H9 (cell line): ENCODE data around the gene B4GALNT4. TPM values are rescaled to one million over a fixed set of nuclear protein-coding genes. Genes with fewer than 3 reads are reported as not detected.
A peak's percentile ranks its signal among the peaks of the same experiment; 100 is the strongest.

Experiments
- DNase-seq: peaks from one replicate; pipeline ENCODE4 v3.0.0-alpha.2; 2017
- H2AFZ ChIP-seq: one replicate; pipeline ENCODE4 v1.6.1; 2013; ENCODE audit warnings: mild to moderate bottlenecking, low read length, control low read depth, moderate library complexity
- H2AK5ac ChIP-seq: 2 replicates; pipeline ENCODE4 v1.6.1; 2013; ENCODE audit warnings: low read length, control low read depth, mixed read lengths; ENCODE audit not compliant: insufficient read length
- H2BK120ac ChIP-seq: one replicate; pipeline ENCODE4 v1.6.1; 2013; ENCODE audit warnings: low read depth, mild to moderate bottlenecking, low read length, control low read depth, inconsistent platforms; ENCODE audit not compliant: poor library complexity, severe bottlenecking
- H2BK12ac ChIP-seq: 2 replicates; pipeline ENCODE4 v1.6.1; 2013; ENCODE audit warnings: low read length, control low read depth, mixed read lengths, low read depth; ENCODE audit not compliant: insufficient read length
- H2BK15ac ChIP-seq: 2 replicates; pipeline ENCODE4 v1.6.1; 2013; ENCODE audit warnings: low read depth, low read length, control low read depth
- H2BK20ac ChIP-seq: one replicate; pipeline ENCODE4 v1.6.1; 2013; ENCODE audit warnings: low read depth, mild to moderate bottlenecking, low read length, control low read depth, inconsistent platforms; ENCODE audit not compliant: poor library complexity, severe bottlenecking
- H2BK5ac ChIP-seq: 2 replicates; pipeline ENCODE4 v1.6.1; 2013; ENCODE audit warnings: low read length, control low read depth, mixed read lengths; ENCODE audit not compliant: insufficient read length
- H3K14ac ChIP-seq: 2 replicates; pipeline ENCODE4 v1.6.1; 2013; ENCODE audit warnings: low read length, control low read depth; ENCODE audit not compliant: insufficient read depth
- H3K18ac ChIP-seq: 2 replicates; pipeline ENCODE4 v1.6.1; 2013; ENCODE audit warnings: low read depth, mild to moderate bottlenecking, mixed read lengths, low read length, control low read depth; ENCODE audit not compliant: insufficient read length
- H3K23ac ChIP-seq: 2 replicates; pipeline ENCODE4 v1.6.1; 2013; ENCODE audit warnings: low read length, control low read depth, mixed read lengths, low read depth; ENCODE audit not compliant: insufficient read length
- H3K23me2 ChIP-seq: 2 replicates; pipeline ENCODE4 v1.6.1; 2013; ENCODE audit warnings: low read depth, mild to moderate bottlenecking, mixed read lengths, low read length, control low read depth; ENCODE audit not compliant: insufficient read length, poor library complexity, severe bottlenecking
- H3K27ac ChIP-seq: 2 replicates; pipeline ENCODE4 v1.5.1; 2013; ENCODE audit warnings: low read length, control low read depth, mixed read lengths, low read depth; ENCODE audit not compliant: insufficient read length
- H3K27me3 ChIP-seq: 2 replicates; pipeline ENCODE4 v1.6.1; 2013; ENCODE audit warnings: low read length, control low read depth, inconsistent platforms; ENCODE audit not compliant: insufficient read depth
- H3K4ac ChIP-seq: 2 replicates; pipeline ENCODE4 v1.6.1; 2013; ENCODE audit warnings: low read depth, mild to moderate bottlenecking, control low read depth, inconsistent platforms, low read length, moderate library complexity
- H3K4me1 ChIP-seq: 2 replicates; pipeline ENCODE4 v1.6.1; 2013; ENCODE audit warnings: low read length, control low read depth, inconsistent platforms; ENCODE audit not compliant: insufficient read depth
- H3K4me2 ChIP-seq: 2 replicates; pipeline ENCODE4 v1.6.1; 2013; ENCODE audit warnings: low read length, control low read depth, mixed read lengths; ENCODE audit not compliant: insufficient read length, insufficient read depth
- H3K56ac ChIP-seq: 2 replicates; pipeline ENCODE4 v1.6.1; 2013; ENCODE audit warnings: low read depth, mild to moderate bottlenecking, mixed read lengths, low read length, control low read depth; ENCODE audit not compliant: insufficient read length
- H3K79me1 ChIP-seq: 2 replicates; pipeline ENCODE4 v1.6.1; 2013; ENCODE audit warnings: low read depth, mild to moderate bottlenecking, moderate library complexity, low read length, control low read depth, inconsistent platforms; ENCODE audit not compliant: insufficient read depth, poor library complexity, severe bottlenecking
- H3K79me2 ChIP-seq: 2 replicates; pipeline ENCODE4 v1.6.1; 2013; ENCODE audit warnings: low read length, control low read depth, inconsistent platforms; ENCODE audit not compliant: insufficient read depth
- H3K9ac ChIP-seq: 2 replicates; pipeline ENCODE4 v1.6.1; 2013; ENCODE audit warnings: low read length, control low read depth, mixed read lengths; ENCODE audit not compliant: insufficient read length; ENCODE audit errors: extremely low read depth
- H3K9me3 ChIP-seq: one replicate; pipeline ENCODE4 v1.6.1; 2013; ENCODE audit warnings: low read depth, low read length, inconsistent platforms; ENCODE audit not compliant: control insufficient read depth
- H3T11ph ChIP-seq: one replicate; pipeline ENCODE4 v1.6.1; 2013; ENCODE audit warnings: mild to moderate bottlenecking, low read length, control low read depth, inconsistent platforms
- H4K20me1 ChIP-seq: one replicate; pipeline ENCODE4 v1.6.1; 2013; ENCODE audit not compliant: control insufficient read depth, insufficient read length, insufficient read depth
- H4K5ac ChIP-seq: 2 replicates; pipeline ENCODE4 v1.6.1; 2013; ENCODE audit warnings: low read depth, mild to moderate bottlenecking, mixed read lengths, low read length, control low read depth; ENCODE audit not compliant: insufficient read length
- H4K8ac ChIP-seq: replicated peaks from 2 replicates; pipeline ENCODE4 v1.6.1; 2013; ENCODE audit warnings: low read length, control low read depth, mixed read lengths, low read depth; ENCODE audit not compliant: insufficient read length
- H4K91ac ChIP-seq: 2 replicates; pipeline ENCODE4 v1.6.1; 2013; ENCODE audit warnings: low read depth, mild to moderate bottlenecking, moderate library complexity, mixed read lengths, low read length, control low read depth; ENCODE audit not compliant: insufficient read length
- H3K27ac Mint-ChIP-seq, 3 experiments: 2 replicates in 2 of 3; 3 replicates in 1 of 3; pipeline ENCODE4 v1.8.0; 2020 to 2021; ENCODE audit warnings: mixed read lengths in 3 of 3, mild to moderate bottlenecking in 1 of 3, moderate library complexity in 1 of 3
- H3K27me3 Mint-ChIP-seq: 2 replicates; pipeline ENCODE4 v1.8.0; 2021; ENCODE audit warnings: low read depth, mild to moderate bottlenecking, moderate library complexity, mixed read lengths
- H3K36me3 Mint-ChIP-seq, 3 experiments: 2 replicates in 2 of 3; 3 replicates in 1 of 3; pipeline ENCODE4 v1.8.0; 2020 to 2021; ENCODE audit warnings: low read depth in 3 of 3, mixed read lengths in 3 of 3; ENCODE audit not compliant: insufficient read depth in 1 of 3
- H3K4me1 Mint-ChIP-seq, 2 experiments: 2 replicates each; pipeline ENCODE4 v1.8.0; 2020; ENCODE audit warnings: mixed read lengths in 2 of 2
- H3K4me3 Mint-ChIP-seq, 2 experiments: 2 replicates in 1 of 2; 3 replicates in 1 of 2; pipeline ENCODE4 v1.8.0; 2020 to 2021; ENCODE audit warnings: mild to moderate bottlenecking in 2 of 2, mixed read lengths in 2 of 2, moderate library complexity in 1 of 2
- H3K9me3 Mint-ChIP-seq, 2 experiments: 2 replicates in 1 of 2; 3 replicates in 1 of 2; pipeline ENCODE4 v1.8.0; 2020; ENCODE audit warnings: mild to moderate bottlenecking in 2 of 2, mixed read lengths in 2 of 2, moderate library complexity in 1 of 2
- CTCF ChIP-seq: fragments of 200-600 bp; sonication (generic); conservative IDR thresholded peaks from 3 replicates; pipeline ENCODE4 v1.8.0; 2021; ENCODE audit warnings: antibody characterized with exemption, mild to moderate bottlenecking
- WGBS: extraction: QIAGEN DNeasy Blood & Tissue Kit; methylation state at CpG from one replicate; pipeline ENCODE4 v1.1.7; 2013; ENCODE audit warnings: missing lambda C conversion rate, low lambda C conversion rate, mixed read lengths; ENCODE audit not compliant: insufficient read length; ENCODE audit errors: extremely low coverage; 5-methylcytosine and 5-hydroxymethylcytosine counted together
- total RNA-seq: library from RNA; stranded (reverse); gene quantifications from 2 replicates; pipeline ENCODE4 v1.2.1, GENCODE V29; 2021

The B4GALNT4 gene
- total RNA-seq, 1 experiment from 2014 or later = 105 TPM

DNA sequence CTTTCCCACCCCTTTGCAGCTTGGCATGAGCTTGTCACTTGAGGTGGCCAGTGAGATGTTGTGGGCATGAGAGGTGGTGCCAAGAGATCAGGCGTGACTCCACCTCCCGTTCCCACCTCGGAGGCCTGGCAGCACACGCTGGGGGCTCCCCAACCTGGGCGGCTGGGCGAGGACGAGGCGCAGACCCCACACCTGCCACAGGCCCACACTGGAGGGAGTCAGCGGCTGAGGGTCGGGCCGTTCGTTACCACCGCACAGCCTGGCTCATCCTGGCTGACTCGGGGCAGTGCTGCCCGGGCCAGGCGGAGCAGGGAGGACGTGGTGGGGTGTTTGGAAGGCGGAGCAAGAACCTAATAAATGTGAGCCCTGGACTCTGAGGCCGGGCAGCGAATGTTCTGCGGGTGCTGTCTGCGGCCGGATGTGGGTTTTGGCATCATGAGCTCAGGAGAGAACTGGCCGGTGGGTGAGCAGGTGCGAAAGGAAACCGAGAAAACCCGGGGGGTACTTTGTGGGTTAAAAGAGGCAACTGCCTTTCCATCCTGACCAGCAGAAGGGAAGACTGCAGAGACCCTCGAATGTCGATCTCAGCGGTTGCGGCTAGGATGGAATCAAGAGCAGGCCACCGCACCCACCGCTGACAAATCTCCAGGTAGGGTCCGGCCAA is 38.5 kb upstream of the B4GALNT4 start:
- no peaks in the 10 kb centered on the region for H3K9me3 ChIP-seq
- no peak for TF ChIP-seq CTCF
- peaks cover 4% of the 10 kb centered on the region; the same call in 1 of the 2 replicates for H3K4me1 ChIP-seq
- Mint-ChIP-seq H3K4me1 (peaks cover 33 to 41% of the 10 kb centered on the region in 2 experiments), H3K27me3 (peaks cover 3% of the 10 kb centered on the region), H3K36me3 (peaks cover 4 to 38% (median 13%) of the 10 kb centered on the region in 3 experiments; a peak in 6 of 7 replicates), H3K4me3 (no peak overlapping the region), H3K27ac (no peak overlapping the region), H3K9me3 (peaks cover 21 to 25% of the 10 kb centered on the region in 2 experiments)
- H3T11ph ChIP-seq = no peak overlapping the region
- no peak overlapping the region for H3K56ac ChIP-seq
- no peak overlapping the region for H2AFZ ChIP-seq
- peak; percentile 26 for DNase-seq
- H3K79me1 ChIP-seq = no peaks in the 10 kb centered on the region
- no peak overlapping the region for H4K5ac ChIP-seq
- no peak overlapping the region for H3K14ac ChIP-seq
- H3K79me2 ChIP-seq = no peaks in the 10 kb centered on the region
- H2BK15ac ChIP-seq = no peak overlapping the region
- H4K20me1 ChIP-seq = no peaks in the 10 kb centered on the region
- no peaks in the 10 kb centered on the region for H3K27me3 ChIP-seq
- H2BK12ac ChIP-seq = no peak overlapping the region
- H4K8ac ChIP-seq = no peak overlapping the region
- H3K4ac ChIP-seq = no peak overlapping the region
- no peak overlapping the region for H4K91ac ChIP-seq
- no peak overlapping the region for H2BK120ac ChIP-seq
- no peak overlapping the region for H3K4me2 ChIP-seq
- H3K23ac ChIP-seq = no peak overlapping the region
- no CpG with 5 or more reads among the region's 34 CpGs for WGBS
- no peak overlapping the region for H2BK20ac ChIP-seq
- H3K18ac ChIP-seq = no peak overlapping the region
- H2BK5ac ChIP-seq = no peak overlapping the region
- H3K9ac ChIP-seq = no peak overlapping the region
- no peak overlapping the region for H3K27ac ChIP-seq
- H3K23me2 ChIP-seq = no peaks in the 10 kb centered on the region
- no peak overlapping the region for H2AK5ac ChIP-seq
